Suprapubic skin (tissue), 4 donors: Measurements from ENCODE around the gene GNAT3.

Experiments used
- CTCF ChIP-seq, 2 donors: fragments of 200-600 bp in 1 of 2; fragments of 450-650 bp in 1 of 2; sonication (generic) in 1 of 2; IDR thresholded peaks; one replicate each; pipeline ENCODE4 v1.5.1; 2016 to 2019; ENCODE audit warnings: antibody characterized with exemption in 2 of 2, mild to moderate bottlenecking in 1 of 2, moderate library complexity in 1 of 2
- EP300 ChIP-seq: sonication (generic); formaldehyde crosslinking; IDR thresholded peaks from one replicate; pipeline ENCODE4 v1.6.1; 2017; ENCODE audit warnings: antibody characterized with exemption
- POLR2A ChIP-seq, 2 donors: fragments of 450-650 bp; IDR thresholded peaks; one replicate each; pipeline ENCODE4 v1.6.1; 2017; ENCODE audit warnings: antibody characterized with exemption in 2 of 2, mild to moderate bottlenecking in 2 of 2, moderate library complexity in 2 of 2
- POLR2AphosphoS5 ChIP-seq, 3 donors: sonication (generic); formaldehyde crosslinking; IDR thresholded peaks; one replicate each; pipeline ENCODE4 v1.6.1; 2017; ENCODE audit warnings: antibody characterized with exemption in 3 of 3

GRCh38 chr7:80415114-80415513 lies 96.8 kb downstream of the GNAT3 start:
- TF ChIP-seq EP300 (no peak), CTCF (IDR thresholded peaks at IDR 0.05) (no peak), POLR2AphosphoS5 (IDR thresholded peaks at IDR 0.05) (no peak), POLR2A (IDR thresholded peaks at IDR 0.05) (no peak)
